Large intestine (tissue), 3 donors: Measurements from ENCODE around the gene RNF223. TPM values are rescaled to one million over a fixed set of nuclear protein-coding genes. Genes with fewer than 3 reads are reported as not detected.

ENCODE experiments used
- DNase-seq, 2 donors: peaks; one replicate each; pipeline versions ENCODE4 v3.0.0 to v3.0.0-alpha.2; 2013
- H3K27ac ChIP-seq: one replicate; pipeline ENCODE4 v1.5.1; 2013; ENCODE audit warnings: low read length
- H3K27me3 ChIP-seq: 2 replicates; pipeline ENCODE4 v1.6.1; 2013; ENCODE audit warnings: low read length; ENCODE audit not compliant: control insufficient read depth, insufficient read depth
- H3K36me3 ChIP-seq: 2 replicates; pipeline ENCODE4 v1.6.1; 2013; ENCODE audit warnings: low read length; ENCODE audit not compliant: control insufficient read depth, insufficient read depth
- H3K4me1 ChIP-seq: one replicate; pipeline ENCODE4 v1.6.1; 2013; ENCODE audit warnings: low read length; ENCODE audit not compliant: control insufficient read depth, insufficient read depth
- H3K4me3 ChIP-seq: one replicate; pipeline ENCODE4 v1.5.1; 2013; ENCODE audit warnings: low read length
- H3K9me3 ChIP-seq: one replicate; pipeline ENCODE4 v1.6.1; 2013; ENCODE audit warnings: mild to moderate bottlenecking, low read depth, low read length, moderate library complexity; ENCODE audit not compliant: control insufficient read depth
- WGBS: methylation state at CpG from one replicate; pipeline ENCODE4 v1.1.5; 2013; ENCODE audit warnings: low lambda C conversion rate; ENCODE audit not compliant: insufficient coverage; 5-methylcytosine and 5-hydroxymethylcytosine counted together
- polyA plus RNA-seq: library from polyadenylated mRNA; unstranded; fragments of 120-200 nt; gene quantifications from one replicate; pipeline ENCODE4 v1.2.1, GENCODE V29; 2013

Gene RNF223
- polyA plus RNA-seq, 1 donor: 0.06 TPM

- Histone ChIP-seq H3K36me3 (peaks cover 7% of the 10 kb centered on the region), H3K27me3 (no peaks in the 10 kb centered on the region), H3K27ac (no peak overlapping the region), H3K4me1 (no peaks in the 10 kb centered on the region), H3K4me3 (no peak overlapping the region), H3K9me3 (peaks cover 3% of the 10 kb centered on the region)
- no CpG with 5 or more reads among the region's 38 CpGs for WGBS
- DNase-seq: no peak
These were observed 12.1 kb upstream of the RNF223 start for GRCh38 chr1:1085911-1086841.

DNA sequence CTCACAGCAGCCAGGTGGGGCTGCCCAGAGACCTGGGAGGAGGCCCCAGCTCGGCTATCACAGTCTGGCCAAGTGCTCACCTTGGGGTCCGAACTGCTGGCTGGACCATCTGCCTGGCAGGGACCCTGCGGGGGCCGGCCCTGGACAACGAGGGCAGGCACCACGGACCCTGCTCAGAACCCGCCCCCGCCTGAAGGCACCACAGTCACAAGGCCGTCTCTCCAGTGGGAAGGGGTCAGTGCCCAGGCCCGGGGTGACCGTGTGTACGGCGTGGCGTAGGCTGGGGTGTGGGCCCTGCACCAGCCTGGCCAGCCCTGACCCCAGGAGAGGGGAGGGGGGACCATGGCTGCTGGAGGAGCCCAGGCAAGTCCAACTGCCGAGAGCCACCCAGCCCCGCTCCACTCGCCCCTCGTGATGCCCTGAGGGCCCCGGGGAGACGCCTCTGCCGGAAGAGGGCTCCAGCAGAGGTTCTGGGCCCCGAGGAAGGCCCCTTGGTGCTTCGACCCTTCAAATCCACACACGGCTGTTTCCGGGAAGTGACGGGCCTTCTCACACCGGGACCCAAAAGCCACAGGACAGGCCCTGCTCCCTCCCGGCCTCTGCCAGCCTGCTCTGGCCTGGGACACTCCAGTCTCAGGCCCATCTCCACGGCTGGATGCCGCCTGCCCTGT is 11.2 kb upstream of the RNF223 start:
- H3K4me3 ChIP-seq: no peak overlapping the region
- no CpG with 5 or more reads among the region's 30 CpGs for WGBS
- no peak for DNase-seq
- no peak overlapping the region for H3K27ac ChIP-seq
- H3K27me3 ChIP-seq: peaks cover 3% of the 10 kb centered on the region
- H3K36me3 ChIP-seq: peaks cover 5% of the 10 kb centered on the region
- peaks cover 5% of the 10 kb centered on the region for H3K9me3 ChIP-seq
- H3K4me1 ChIP-seq: peaks cover 2% of the 10 kb centered on the region

DNA sequence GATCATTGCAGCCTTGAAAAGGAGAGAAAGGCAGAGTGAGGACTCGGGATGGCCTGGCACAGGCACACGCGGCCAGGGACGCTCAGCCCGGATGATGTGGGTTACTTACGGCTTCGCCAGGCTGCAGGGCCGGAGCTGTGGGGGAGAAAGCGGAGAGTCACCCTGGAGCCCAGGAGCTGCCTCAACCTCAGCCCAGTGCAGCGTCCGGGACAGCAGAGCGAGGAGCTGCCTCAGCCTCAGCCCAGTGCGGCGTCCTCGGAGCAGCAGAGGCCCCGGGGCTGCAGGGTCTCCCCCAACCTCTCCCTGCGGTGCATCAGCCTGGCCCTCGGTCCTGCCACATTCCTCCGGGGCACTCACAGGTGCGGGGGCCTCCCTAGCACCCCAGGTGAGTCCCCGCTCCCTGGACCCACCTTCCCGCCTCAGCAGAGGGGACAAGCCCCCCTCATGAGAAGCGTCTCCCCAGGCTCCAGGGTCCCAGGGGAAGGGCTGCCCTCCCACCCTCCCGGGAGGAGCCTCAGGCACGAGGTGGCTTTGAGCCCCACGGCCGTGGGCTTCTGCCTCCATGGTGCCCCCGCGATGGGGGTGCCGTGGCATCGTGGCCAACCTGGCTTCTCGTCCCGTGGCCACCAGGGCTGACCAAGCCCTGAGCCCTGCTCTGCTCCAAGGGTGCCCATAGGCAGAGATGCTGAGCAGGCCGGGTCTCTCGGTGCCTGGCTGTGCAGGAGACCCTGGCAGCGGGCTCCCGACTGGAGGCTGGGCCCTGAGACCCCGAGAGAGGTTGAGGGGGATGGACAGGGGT is 10.5 kb upstream of the RNF223 start:
- no CpG with 5 or more reads among the region's 38 CpGs for WGBS
- H3K4me1 ChIP-seq: peaks cover 8% of the 10 kb centered on the region
- peaks cover 5% of the 10 kb centered on the region for H3K36me3 ChIP-seq
- H3K27me3 ChIP-seq: peaks cover 10% of the 10 kb centered on the region
- H3K4me3 ChIP-seq: no peak overlapping the region
- H3K27ac ChIP-seq: no peak overlapping the region
- H3K9me3 ChIP-seq: peaks cover 5% of the 10 kb centered on the region
- no peak for DNase-seq

- peaks cover 5% of the 10 kb centered on the region for H3K36me3 ChIP-seq
- peaks cover 13% of the 10 kb centered on the region for H3K27me3 ChIP-seq
- H3K4me3 ChIP-seq: no peak overlapping the region
- no CpG with 5 or more reads among the region's 43 CpGs for WGBS
- H3K4me1 ChIP-seq: peaks cover 12% of the 10 kb centered on the region
- H3K9me3 ChIP-seq: peaks cover 5% of the 10 kb centered on the region
- no peak overlapping the region for H3K27ac ChIP-seq
- DNase-seq: no peak
These were observed 9.6 kb upstream of the RNF223 start for GRCh38 chr1:1083416-1084371.

DNA sequence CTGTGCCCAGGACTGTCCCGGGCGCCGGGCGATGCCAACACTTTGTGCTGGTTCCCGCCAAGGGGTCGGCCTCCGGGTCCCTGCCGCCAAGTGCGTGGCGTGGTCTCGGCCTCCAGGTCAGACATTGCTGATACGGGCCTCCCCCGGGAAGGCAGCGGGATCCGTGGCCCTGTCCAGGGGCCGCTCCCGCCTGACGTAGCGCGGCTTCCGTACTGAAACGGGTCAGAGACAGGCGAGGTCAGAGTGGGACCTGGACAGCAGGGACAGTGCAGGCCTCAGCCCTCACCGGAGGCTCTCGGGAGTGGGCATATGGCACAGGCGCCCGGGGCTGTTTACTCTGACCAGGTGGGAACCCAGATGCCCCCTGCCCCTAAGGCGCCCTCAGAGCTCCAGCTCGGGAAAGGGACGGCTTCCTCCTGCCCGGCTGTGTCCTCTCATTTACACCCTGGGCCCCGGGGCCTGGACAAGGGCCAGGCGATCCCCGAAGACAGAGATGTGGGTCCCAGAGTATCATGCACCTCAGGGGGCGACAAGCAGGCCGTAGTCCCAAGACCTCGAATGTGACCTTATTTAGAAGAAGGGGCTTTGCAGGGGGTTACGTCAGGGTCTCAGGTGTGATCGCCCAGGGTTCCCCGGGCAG is 8.8 kb upstream of the RNF223 start:
- Histone ChIP-seq H3K4me3 (no peak overlapping the region), H3K27me3 (peaks cover 13% of the 10 kb centered on the region), H3K27ac (no peak overlapping the region), H3K4me1 (peaks cover 12% of the 10 kb centered on the region), H3K36me3 (peaks cover 5% of the 10 kb centered on the region), H3K9me3 (peaks cover 5% of the 10 kb centered on the region)
- no peak for DNase-seq
- WGBS: no CpG with 5 or more reads among the region's 40 CpGs

DNA sequence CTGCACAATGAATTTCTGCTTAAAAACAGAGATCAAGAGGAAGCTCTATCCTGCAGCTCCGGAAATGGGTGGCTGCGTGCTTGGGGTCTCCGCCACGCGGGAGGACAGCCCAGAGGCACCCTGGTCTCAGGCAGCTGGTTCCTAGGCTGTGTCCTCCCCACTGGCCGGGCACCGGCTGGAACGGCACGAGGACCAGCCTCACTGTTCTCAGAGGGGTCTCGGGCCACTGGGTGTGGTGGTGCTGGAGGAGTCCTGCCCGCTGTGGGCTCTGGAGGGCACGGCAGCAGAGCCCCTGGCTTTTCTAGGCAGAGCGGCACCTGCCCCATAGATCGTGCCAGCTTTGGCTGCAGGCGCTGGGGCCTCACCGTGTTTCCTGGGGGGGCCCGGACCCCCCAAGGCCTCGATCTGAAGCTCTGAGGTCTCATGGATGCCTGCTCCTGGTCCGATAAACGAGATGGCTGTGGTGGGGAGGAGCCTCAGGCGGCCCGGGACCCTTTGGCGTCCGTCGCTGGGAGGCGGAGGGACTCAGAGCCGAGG is 8.2 kb upstream of the RNF223 start:
- Histone ChIP-seq H3K9me3 (peaks cover 5% of the 10 kb centered on the region), H3K27me3 (peaks cover 13% of the 10 kb centered on the region), H3K4me1 (peaks cover 12% of the 10 kb centered on the region), H3K4me3 (no peak overlapping the region), H3K36me3 (peaks cover 3% of the 10 kb centered on the region), H3K27ac (no peak overlapping the region)
- DNase-seq: no peak
- no CpG with 5 or more reads among the region's 27 CpGs for WGBS

DNA sequence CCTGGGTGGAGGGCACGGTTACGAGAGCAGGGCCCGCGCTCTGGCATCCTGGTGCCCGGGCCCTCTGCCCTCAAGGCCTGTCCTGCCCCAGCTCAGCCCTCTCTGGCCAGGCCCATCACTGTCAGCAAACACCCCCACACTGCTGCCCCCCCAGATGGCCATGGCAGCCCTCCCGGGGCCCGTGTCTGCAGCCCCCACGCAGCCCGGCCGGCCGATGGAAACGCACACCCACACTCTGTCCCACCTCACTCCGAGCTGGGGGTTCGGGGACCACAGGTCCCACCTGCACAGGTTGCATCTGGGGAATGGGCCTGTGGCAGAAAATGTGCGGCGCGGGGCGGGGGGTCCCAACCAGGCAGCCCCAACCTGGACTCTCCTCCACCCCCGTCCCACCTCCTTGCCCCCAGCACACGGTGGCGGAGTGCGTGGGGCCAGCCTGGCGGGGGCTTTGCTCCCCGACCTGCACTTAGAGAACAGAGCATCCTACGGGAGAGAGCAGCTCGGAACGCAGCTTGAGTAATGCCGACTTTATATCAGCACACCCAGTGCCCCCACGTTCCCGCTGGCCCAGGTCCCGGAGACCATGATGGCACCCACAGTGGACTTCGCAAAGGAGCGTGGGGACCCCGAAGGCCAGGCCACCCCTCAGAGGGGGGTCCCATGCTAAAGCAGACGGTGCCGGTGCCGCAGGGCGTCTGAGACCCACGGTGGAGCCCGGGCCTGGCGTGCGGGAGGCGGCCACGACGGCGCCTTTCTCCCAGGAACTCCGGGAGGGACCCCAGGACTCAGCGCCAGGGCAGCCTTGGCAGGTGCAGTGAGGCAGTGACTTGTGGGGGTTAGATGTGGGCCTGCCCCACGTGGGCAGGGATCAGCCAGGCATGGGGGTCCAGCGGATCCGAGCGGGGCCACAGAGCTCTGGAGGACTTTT is 7.5 kb upstream of the RNF223 start:
- peaks cover 12% of the 10 kb centered on the region for H3K4me1 ChIP-seq
- no peak overlapping the region for H3K4me3 ChIP-seq
- no CpG with 5 or more reads among the region's 52 CpGs for WGBS
- H3K9me3 ChIP-seq: peaks cover 5% of the 10 kb centered on the region
- peaks cover 13% of the 10 kb centered on the region for H3K27me3 ChIP-seq
- no peak for DNase-seq
- no peak overlapping the region for H3K27ac ChIP-seq
- H3K36me3 ChIP-seq: peaks cover 3% of the 10 kb centered on the region

GRCh38 chr1:1080951-1081310 is 6.8 kb upstream of the RNF223 start:
- Histone ChIP-seq H3K36me3 (peaks cover 3% of the 10 kb centered on the region), H3K27me3 (peaks cover 13% of the 10 kb centered on the region), H3K27ac (no peak overlapping the region), H3K4me1 (peaks cover 12% of the 10 kb centered on the region), H3K4me3 (no peak overlapping the region), H3K9me3 (peaks cover 5% of the 10 kb centered on the region)
- WGBS: no CpG with 5 or more reads among the region's 9 CpGs
- no peak for DNase-seq
